ENCODE measurements around the gene ATP6V0A4.

DNA sequence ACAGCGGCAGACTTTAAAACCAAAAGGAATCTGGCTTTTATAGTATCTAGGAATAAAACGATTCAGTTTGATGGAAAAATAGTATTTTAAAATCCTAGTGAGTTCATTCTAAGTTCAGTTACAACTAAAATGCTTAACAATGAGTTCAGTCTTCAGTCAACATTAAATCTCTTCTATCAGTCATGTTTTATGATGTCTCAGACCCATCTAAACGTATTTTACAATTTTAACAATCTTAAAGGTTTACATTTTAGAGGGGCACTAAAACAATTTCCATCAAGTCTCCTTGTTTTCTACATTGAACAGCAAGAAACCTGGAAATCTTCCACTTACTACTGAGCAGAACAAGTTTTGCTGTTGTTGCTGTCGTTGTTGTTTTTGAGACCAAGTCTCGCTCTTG lies 106.8 kb downstream of the ATP6V0A4 start:
- TF ChIP-seq CTCF (IDR thresholded peaks at IDR 0.05) = no peak
- no peak for TF ChIP-seq EP300 (IDR thresholded peaks at IDR 0.05; ENCODE audit: low read depth)
- TF ChIP-seq POLR2AphosphoS5 (IDR thresholded peaks at IDR 0.05) = no peak
- TF ChIP-seq POLR2A (IDR thresholded peaks at IDR 0.05) = no peak
